GM21526 (cell line): ENCODE measurements around the gene FKBP14.

Experiments used
- ATAC-seq: cut with Tn5 transposase; IDR thresholded peaks from one replicate; pipeline ENCODE4 v1.9.1; 2021; ENCODE audit warnings: moderate library complexity; ENCODE audit not compliant: unreplicated experiment, low FRiP score

Gene FKBP14

DNA sequence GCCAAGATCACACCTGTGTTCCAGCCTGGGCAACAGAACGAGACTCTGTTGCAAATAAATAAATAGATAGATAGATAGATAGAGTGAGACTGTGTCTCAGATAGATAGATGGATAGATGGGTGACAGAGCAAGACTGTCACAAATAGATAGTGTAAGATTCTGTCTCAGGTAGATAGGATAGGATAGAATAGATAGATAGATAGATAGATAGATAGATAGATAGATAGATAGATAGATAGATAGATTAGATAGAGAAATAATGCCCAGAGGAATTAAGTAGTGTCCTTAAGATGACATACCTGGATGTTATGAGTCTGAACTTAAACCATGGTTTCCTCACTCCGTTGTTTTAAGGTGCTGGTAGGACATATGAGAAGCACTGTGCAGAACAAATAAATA is 9.7 kb upstream of the FKBP14 start:
- no peak for ATAC-seq

DNA sequence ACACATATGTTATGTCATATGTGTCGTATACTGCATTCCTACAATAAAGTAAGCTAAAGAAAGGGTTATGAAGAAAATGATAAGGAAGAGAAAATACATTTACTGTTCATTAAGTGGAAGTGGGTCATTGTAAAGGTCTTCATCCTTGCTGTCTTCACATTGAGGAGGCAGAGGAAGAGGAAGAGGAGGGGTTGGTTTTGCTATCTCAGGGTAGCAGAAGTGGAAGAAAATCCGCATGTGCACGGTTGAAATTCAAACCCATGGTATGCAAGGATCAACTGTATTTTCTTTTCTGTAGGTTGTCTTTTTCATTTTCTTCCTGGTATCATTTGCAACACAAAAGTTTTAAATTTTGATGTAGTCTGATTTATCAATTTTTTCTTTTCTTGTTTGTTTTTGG is 8.0 kb upstream of the FKBP14 start:
- ATAC-seq: no peak

DNA sequence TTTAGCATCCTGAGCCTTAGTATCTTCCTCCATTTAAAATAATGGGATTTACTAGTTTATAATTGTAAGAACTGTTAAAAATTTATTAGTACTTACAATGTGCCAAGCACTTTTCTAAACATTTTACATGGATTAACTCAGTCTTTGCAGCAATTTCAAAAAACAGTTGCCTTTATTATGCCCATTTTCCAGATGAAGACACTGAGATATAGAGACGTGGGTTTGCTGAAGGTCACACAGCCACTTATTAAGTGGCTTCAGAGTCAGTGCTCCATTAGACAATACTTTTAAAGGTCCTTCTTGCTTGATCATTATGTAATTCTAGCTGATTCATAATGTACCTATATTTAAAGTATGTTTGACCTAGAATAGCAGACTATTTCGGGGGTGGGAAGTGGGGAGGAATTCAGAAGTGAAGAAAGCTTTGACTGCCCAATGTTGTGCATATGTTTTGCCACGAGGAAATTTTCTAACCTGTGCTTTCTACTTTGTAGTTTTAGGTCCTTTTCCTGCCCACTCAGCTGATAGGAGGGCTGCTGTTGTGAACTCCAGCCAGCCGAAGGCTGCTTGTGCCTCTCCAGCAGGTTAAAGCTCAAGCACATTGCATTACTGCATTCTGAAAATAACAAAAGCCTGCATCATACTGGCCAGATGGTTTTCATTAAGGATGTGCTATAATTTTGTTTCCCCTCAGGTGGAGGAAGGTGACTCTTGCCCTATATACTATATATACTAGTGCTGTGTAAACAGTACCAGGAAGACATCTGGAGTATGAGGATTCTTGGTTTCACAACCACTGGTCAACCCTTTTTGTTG is 6.0 kb upstream of the FKBP14 start:
- ATAC-seq: no peak

DNA sequence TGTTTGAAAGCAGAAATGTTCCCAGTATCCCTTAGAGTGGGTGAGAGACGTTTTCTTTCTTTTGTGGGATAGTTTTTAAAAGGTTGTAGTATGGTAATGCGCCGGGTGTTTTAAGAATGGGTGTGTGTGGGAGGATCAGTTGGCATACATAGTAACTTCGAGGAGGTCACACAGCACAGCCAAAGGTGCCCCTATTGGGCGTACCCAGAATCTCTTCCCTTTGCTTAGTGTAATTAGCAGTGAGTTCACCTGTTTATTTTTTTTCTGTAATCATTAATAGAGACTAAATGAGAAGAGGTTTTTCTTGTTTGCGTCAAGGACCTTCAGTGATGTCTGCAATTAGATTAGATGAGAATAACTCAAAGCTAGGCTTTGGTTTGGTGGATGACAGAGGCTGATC is 3.2 kb upstream of the FKBP14 start:
- ATAC-seq: no peak

DNA sequence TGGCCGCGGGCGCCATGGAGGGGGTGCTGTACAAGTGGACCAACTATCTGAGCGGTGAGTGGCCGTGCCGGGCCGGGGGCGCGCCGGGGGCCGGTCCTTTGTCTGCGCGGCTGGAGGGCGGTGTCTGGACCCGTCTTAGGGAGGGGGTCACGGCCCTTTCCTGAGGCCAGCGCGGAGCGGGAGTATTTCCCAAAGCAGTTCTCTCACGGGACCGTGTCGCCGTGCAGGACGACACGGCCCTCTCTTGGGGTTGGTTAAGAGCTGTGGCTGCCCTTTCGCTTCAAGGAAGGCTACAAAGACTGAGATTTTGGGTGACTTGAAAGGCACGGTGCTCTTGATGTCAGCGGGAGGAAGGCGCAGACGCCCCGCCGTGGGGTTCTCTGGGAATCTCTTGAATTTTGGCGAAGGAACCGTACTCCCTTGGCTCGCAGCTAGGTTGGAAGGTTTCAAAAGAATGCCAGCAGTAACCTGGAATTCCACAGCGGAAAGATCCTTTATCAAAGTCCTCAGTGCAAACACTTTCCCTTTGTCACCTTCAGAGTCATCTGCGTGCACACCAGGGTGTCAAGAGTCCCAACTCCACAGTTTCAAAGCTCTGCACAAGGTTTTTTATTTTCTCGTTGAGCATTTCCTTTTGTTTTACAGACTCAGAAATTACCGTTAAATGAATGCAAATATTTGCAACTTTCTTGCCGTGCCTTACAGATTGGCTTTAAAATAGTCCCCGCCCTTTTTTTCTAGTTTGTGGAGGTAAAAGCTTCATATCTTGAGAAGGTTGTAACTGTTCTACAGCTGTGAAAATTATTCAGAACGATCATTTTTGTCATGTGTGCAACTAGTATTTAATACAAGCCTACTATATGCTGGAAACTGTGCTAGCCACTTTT is 2.5 kb upstream of the FKBP14 start:
- peak; percentile 24 for ATAC-seq

DNA sequence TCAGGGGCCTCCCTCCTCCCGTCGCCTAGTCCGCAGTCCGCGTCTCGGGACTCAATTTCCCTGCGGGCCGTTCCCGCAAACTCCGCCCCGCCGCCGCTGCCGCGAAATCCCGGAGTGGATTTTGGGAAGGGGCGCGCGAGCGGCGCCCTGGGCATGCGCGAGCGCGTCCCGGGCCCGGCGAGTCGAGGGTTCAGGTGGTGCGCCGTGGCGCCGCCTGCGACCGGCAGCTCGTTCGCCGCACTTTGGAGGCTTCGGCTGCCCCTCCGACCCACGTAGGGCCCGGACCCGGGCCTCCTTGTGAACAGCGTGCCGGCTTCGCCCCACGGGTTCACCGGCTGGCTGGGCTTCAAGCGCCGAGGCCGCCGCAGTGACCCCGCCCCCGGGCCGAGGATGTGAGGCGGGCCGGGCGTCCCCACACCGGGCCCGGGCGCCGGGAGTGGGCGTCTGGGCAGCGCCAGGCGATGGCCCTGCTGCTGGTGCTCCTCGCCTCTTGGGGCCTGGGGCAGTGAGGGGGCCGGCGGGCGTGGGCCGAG is 1.8 kb upstream of the FKBP14 start, which contains the start of gene PLEKHA8:
Gene PLEKHA8, plus strand, starts transcription at position 197 of the 533 bp plus-strand sequence. CDS start 351 bp downstream, outside the sequence.
- peak; percentile 50 for ATAC-seq

DNA sequence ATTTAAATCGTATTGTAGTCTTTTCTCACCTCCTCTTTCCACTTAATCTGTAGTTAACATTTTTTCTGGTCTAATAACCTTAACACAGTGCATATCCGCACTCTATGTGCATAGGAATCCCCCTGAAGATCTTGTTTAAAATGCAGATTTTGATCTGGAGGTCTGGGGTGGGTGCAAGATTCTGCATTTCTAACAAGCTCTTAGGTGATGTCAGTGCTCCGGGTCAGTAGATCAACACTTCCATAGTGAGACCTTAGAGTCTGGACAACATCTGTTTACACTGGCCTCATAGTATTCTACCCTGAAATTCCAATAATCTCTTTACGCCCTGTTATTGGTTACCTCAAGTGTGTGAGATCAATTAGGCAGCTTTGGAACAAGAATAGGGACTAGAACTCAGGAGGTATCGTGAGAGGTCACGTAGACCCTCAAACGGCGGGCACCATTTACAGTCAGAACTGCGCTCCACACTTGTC is 1.3 kb upstream of the FKBP14 start:
- peak; percentile 0 for ATAC-seq

DNA sequence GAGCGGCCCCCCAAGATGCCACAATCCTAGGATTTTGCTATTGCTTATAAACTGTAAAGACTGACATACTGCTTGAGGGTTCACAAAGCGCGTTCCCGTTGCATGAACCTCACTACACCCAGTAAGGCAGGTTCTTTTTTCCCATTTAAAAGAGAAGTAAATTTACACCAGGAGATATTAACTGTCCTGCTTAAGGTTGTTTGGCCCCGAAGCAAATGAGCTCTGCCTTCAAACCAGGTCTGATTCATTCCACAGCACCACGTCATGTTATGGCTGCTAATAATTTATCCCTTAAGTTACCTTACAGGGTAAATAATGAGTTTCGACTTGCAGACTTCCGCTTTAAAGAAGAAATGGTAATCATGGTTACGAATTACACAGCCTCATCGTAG is 559 bp upstream of the FKBP14 start:
- ATAC-seq: no peak

DNA sequence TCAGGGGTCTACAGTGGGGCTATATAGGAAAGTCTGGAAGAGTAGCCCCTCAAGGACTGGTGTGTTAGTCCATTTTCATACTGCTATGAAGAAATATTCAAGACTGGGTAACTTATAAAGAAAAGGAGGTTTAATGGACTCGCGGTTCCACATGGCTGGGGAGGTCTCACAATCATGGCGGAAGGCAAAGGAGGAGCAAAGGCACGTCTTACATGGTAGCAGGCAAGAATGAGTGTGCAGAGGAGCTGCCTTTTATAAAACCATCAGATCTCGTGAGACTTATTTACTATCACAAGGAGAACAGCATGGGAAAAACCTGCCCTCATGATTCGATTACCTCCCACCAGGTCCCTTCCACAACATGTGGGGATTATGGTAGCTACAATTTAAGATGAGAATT is 3.0 kb downstream of the FKBP14 start:
- ATAC-seq: no peak

DNA sequence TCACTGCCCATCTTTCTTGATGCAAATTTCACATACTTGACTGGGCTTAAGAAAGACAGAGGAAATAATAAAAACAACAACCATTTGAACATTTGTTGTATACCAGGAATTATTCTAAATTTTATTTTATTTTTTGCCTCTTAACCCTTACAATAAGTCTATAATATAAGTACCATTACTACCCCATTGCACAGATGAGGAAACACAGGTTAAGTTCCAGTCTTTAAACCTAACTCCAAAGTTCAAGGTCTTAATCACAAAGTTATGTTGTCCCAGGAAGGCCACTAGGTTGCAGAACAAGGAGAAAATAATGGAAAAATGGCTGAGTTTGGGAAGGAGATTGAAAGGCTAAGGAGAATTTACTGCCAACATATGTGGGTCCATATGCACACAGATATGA is 3.5 kb downstream of the FKBP14 start:
- no peak for ATAC-seq

DNA sequence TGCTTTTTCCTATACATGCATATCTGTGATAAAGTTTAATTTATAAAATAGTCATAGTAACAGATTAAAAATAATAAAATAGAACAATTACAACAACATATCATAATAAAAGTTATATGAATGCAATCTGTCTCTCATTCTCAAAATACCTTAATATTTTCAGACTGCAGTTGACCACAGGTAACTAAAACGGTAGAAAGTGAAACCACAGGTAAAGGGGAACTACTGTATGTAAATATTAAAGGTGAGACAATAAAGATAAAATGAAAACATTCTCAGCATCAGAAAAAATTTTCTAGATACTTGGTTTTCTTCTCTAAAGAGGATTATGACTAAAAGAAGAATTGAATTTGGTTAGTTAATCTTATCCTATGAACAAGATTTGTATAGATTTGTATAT is 6.0 kb downstream of the FKBP14 start:
- ATAC-seq: no peak

DNA sequence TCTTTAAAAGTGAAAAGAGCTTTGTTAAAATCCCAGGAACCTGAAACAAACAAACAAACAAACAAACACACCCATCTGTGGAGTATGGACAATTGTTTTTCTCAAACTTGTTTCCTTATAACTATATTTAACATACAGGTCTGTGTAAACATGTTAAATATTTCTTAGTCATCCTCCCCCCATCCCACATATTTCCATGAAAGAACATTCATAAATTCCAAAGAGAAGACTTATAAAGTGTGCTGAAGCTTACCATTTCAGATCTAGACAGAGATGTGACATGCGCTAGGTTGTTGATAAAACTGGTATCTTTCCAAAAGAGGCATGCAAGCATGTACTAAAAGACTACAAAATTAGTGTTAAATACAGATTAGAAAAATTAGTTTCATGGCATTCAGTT is 6.5 kb downstream of the FKBP14 start:
- no peak for ATAC-seq

DNA sequence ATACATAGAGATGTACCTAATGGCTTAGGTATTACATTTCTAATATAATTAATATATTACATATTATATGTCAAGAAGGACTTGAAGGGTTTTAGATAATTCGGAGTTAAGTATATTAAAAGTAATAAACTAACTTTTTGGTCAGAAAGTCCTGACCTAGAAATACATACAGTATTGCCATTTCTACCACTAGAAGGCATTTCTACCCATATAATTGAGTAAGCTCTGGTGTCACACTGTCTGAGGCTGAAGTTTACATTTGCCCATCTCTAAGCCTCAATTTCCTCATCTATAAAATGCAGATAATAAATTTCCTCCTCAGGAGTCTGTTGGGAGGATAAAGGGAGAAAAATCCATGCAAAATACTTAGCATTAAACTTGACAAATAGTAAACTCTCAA is 7.1 kb downstream of the FKBP14 start:
- no peak for ATAC-seq

DNA sequence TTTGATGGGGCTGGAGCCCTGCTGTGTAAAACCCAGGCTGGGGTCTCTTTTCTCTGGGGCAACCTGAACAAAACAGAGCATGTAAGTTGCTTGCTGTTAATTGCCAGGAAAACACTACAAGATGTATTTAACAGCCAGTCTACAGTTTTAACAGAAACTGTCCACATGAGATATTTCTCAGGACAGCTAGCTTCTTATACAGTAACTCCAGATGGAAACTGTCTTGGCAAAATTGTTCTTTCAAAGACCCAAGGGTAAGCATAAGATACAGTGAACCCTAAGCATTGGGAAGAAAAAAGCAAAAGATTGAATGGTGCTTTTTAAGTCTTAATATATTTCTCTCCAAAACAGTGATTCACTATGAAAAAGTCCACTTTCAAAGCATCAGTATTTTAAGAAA is 8.1 kb downstream of the FKBP14 start:
- no peak for ATAC-seq

DNA sequence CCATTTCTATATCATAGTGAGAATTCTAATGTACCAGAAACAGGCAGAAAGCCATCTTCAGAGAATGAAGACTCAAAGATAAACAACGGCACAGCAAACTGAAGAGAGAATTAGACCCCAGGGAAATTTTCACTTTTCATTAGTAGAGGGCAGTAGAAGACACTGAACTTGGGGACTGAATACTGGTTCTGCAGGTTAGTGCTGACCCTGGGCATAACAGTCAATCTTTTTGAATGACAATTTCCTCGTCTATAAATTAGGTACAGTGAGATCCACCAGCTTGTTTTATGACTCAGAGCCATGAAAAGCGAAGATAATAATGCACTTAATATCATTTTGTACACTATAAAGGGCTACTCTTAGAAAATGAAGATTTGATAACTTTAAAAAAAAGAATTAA is 13.7 kb downstream of the FKBP14 start:
- ATAC-seq: no peak

DNA sequence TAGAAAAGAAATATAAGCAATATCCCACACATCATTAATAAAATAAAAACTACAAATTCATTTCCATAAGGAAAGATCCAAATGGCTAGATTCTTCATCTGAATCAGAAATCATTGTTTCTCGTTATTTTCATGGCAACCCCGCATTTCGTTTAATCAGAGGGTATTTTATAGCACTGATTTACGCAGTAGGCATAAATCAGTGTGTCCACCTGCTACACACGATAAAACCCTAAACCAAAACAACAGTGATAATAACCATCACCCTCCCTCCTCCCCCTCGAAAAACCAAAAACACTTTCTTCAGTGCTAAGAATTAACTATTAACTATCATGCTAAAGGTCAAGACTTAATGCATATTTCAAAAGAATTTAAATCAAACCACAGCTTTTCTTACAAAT is 16.5 kb downstream of the FKBP14 start:
- ATAC-seq: no peak

DNA sequence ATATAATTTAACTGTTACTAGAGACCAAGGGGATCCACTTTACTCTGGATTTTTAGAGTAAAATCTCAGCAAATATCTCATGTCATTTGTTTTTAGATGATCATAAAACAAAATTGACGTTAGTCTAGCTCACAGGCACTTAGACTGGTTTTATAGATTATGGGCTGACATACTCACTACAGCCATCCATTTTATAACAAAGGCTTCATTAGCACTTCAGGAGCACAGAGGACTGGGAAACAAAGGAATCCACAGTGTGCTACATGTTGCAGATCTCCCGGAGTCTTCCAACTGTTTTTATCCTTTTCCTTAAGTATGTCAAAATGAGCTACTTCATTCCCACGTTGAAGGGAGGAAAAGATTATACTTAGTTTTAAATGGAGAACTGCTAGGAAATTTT is 21.0 kb downstream of the FKBP14 start:
- ATAC-seq: no peak

DNA sequence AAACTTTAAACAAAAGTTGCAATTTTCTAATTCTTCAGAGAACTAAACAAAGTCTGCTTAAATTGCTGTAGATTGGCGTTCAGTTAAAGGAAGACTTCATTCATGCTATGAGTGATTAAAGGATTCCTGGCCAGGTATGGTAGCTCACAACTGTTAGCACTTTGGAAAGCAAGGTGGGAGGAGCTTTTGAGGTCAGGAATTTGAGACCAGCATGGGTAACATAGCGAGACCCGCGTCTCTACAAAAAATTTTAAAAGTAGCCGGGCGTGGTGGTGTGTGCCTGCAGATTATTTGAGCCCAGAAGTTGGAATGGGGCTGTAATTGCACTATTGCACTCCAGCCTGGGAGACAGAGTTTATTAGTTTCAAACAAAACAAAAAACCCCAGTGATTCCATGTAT is 23.4 kb downstream of the FKBP14 start:
- ATAC-seq: no peak

DNA sequence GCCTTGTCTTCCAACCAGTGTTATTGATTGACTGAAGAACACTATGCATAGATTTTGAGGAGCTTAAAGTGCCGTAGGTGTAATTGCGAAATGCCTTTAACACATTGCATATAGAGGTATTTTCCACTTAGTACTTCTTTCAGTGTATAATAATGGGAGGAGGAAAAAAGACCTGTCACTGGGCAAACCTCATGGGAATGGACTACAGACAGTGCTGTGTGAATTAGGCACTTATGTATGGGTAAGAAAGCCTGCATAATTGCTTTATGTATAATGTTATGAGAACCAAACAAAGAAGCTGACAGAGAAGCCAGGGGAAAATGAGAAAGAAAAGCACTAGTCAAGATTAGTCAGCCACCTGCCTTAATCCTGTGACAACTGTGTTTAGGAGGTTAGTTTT is 24.5 kb downstream of the FKBP14 start:
- no peak for ATAC-seq

DNA sequence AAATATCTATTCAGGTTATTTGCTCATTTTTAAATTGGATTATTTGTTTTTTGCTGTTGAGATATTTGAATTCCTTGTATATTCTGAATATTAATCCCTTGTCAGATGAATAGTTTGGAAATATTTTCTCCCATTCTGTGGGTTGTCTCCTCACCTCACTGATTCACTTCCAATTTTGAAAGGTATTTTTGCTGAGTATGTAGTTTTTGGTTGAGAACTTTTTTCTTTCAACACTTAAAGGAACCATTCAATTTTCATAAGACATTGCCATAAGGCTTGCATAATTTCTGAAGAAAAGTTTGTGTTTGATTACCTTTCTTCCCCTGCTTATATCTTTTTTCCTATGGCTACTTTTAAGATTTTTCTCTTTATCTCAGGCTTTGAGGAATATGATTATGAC is 28.0 kb downstream of the FKBP14 start:
- no peak for ATAC-seq

DNA sequence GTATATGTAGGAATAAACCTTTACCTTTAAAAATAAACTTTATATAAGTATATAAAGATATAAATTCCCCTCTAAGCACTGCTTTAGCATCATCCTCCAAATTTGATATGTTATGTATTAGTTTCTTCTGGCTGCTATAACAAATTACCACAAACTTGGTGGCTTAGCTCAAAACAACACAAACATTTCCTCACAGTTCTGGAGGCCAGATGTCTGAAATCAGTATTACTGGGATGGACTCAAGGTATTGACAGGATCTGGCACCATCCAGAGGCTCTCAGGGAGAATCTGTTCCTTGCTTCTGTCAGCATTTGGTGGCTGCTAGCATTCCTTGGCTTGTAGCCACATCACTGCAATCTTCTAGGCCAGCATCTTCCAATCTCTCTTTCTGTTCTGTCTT is 30.2 kb downstream of the FKBP14 start:
- no peak for ATAC-seq
